Gastrocnemius medialis (tissue), 4 donors: ENCODE measurements around the gene L3MBTL1.

Source experiments
- POLR2A ChIP-seq, 2 donors: fragments of 450-650 bp; IDR thresholded peaks; one replicate each; pipeline ENCODE4 v1.6.1; 2017; ENCODE audit warnings: antibody characterized with exemption in 2 of 2, mild to moderate bottlenecking in 2 of 2, moderate library complexity in 2 of 2
- TF ChIP-seq, protein P1 (sequence below), 5 experiments: fragments of 450-650 bp in 3 of 5; fragments of 200-600 bp in 2 of 5; sonication (generic) in 2 of 5; IDR thresholded peaks in 4 of 5; conservative IDR thresholded peaks in 1 of 5; 1 replicate in 4 of 5; 2 replicates in 1 of 5; pipeline ENCODE4 v1.5.1; 2016 to 2019; ENCODE audit warnings: antibody characterized with exemption in 5 of 5, mild to moderate bottlenecking in 3 of 5, moderate library complexity in 3 of 5

DNA sequence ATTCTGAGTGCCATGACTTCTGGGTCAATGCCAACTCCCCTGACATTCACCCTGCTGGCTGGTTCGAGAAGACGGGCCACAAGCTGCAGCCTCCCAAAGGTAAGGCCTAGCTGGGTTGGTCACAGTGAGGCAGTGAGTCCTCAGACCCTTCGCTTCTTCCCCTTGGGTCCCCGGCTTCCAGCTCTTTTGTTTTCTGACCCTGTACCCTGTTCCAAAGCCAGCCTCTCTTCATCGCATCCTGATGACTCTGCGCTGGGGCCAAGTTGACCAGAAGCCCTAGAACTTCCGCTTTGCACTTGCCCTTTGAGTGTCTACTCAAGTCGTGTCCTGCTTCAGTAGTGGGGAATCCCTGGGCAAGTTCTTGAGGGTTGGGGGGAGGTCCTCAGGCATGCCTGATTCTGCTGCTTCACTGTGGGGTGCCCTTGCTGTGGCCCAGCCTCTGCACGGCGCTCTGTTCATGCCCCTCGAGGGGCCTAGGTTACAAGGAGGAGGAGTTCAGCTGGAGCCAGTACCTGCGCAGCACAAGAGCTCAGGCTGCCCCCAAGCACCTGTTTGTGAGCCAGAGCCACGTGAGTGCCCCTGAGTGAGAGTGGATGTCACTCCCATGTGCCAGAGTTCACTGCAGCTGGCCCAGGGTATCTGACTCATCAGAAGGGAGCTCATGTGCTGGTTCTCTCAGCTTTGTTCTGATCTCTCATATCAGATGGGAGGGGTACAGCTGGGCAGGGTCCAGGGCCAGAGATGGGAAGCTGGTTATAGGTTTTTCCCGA is 23.0 kb downstream of the L3MBTL1 start:
- TF ChIP-seq POLR2A (IDR thresholded peaks at IDR 0.05) = no peak
- TF ChIP-seq, protein P1, sequence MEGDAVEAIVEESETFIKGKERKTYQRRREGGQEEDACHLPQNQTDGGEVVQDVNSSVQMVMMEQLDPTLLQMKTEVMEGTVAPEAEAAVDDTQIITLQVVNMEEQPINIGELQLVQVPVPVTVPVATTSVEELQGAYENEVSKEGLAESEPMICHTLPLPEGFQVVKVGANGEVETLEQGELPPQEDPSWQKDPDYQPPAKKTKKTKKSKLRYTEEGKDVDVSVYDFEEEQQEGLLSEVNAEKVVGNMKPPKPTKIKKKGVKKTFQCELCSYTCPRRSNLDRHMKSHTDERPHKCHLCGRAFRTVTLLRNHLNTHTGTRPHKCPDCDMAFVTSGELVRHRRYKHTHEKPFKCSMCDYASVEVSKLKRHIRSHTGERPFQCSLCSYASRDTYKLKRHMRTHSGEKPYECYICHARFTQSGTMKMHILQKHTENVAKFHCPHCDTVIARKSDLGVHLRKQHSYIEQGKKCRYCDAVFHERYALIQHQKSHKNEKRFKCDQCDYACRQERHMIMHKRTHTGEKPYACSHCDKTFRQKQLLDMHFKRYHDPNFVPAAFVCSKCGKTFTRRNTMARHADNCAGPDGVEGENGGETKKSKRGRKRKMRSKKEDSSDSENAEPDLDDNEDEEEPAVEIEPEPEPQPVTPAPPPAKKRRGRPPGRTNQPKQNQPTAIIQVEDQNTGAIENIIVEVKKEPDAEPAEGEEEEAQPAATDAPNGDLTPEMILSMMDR (IDR thresholded peaks at IDR 0.05 in 4 of 5, conservative IDR thresholded peaks at IDR 0.05 in 1 of 5) = no peak
